HCT116 (cell line): ENCODE measurements around the gene DHRS4. TPM values are rescaled to one million over a fixed set of nuclear protein-coding genes. Genes with fewer than 3 reads are reported as not detected.
"Not testable (repeated sequence)": the region's sequence is repeated elsewhere in the genome, so short reads cannot be mapped to it uniquely, and the experiment has no call there.

ENCODE experiments used
- ATAC-seq: fragments of 200-7000 bp; cut with Tn5 transposase; 2 replicates; pipeline ENCODE4 v1.9.1; 2020; ENCODE audit warnings: mild to moderate bottlenecking, moderate library complexity
- BruUV-seq: library from RNA; stranded (reverse); fragments of 400-500 nt; replicated peaks from 2 replicates; lab custom pipeline; 2021; lab: Mats Ljungman, UMichigan
- CTCF ChIA-PET: fragments of 300-600 bp; sonication (Branson Sonifier 250); formaldehyde crosslinking; loops from one replicate; lab custom pipeline; 2021; ENCODE audit warnings: antibody characterized with exemption; lab: Charles Lee
- POLR2A ChIA-PET: fragments of 300-600, 350-600 bp; sonication (Branson Sonifier 250); formaldehyde crosslinking; loops from one replicate; lab custom pipeline; 2021; ENCODE audit warnings: antibody characterized with exemption; lab: Charles Lee
- RAD21 ChIA-PET, 2 experiments: fragments of 300-600 bp; sonication (Branson Sonifier 250); formaldehyde crosslinking; loops; one replicate each; lab custom pipeline; 2023; ENCODE audit warnings: low total read pairs in 2 of 2; ENCODE audit not compliant: uncharacterized antibody in 2 of 2, unreplicated experiment in 2 of 2, low non-redundant PET in 1 of 2; lab: Charles Lee
- DNase-seq: peaks from one replicate; pipeline ENCODE4 v3.0.0-alpha.2; 2010; ENCODE audit warnings: low read depth, low spot score
- H2AFZ ChIP-seq: fragments of 200-600 bp; shearing (Covaris generic), sonication (generic); 2 replicates; pipeline ENCODE4 v1.6.1; 2017; ENCODE audit warnings: low read depth, mixed run types, mixed read lengths, antibody characterized with exemption, low read length; ENCODE audit not compliant: poor library complexity, severe bottlenecking
- H3K27ac ChIP-seq: 2 replicates; pipeline ENCODE4 v1.5.1; 2012; ENCODE audit warnings: low read depth, low read length
- H3K27me3 ChIP-seq: fragments of 200-600 bp; sonication (generic); 2 replicates; pipeline ENCODE4 v1.6.1; 2016; ENCODE audit warnings: mixed run types, low read length, mixed read lengths; ENCODE audit not compliant: insufficient read depth
- H3K36me3 ChIP-seq, 2 experiments: fragments of 200-500 bp in 1 of 2; fragments of 200-600 bp in 1 of 2; sonication (Bioruptor generic) in 1 of 2; sonication (generic) in 1 of 2; 2 replicates each; pipeline versions ENCODE4 v1.5.1 to v1.6.1; 2014 to 2016; ENCODE audit warnings: low read length in 2 of 2, inconsistent platforms in 1 of 2, mixed read lengths in 1 of 2, mixed run types in 1 of 2; ENCODE audit not compliant: insufficient read depth in 2 of 2, control insufficient read depth in 1 of 2
- H3K4me1 ChIP-seq, 2 experiments: fragments of 200-600 bp in 1 of 2; sonication (generic) in 1 of 2; 2 replicates each; pipeline versions ENCODE4 v1.5.1 to v1.6.1; 2012 to 2017; ENCODE audit warnings: low read length in 2 of 2, inconsistent platforms in 1 of 2, mild to moderate bottlenecking in 1 of 2, mixed read lengths in 1 of 2, mixed run types in 1 of 2, moderate library complexity in 1 of 2; ENCODE audit not compliant: insufficient read depth in 2 of 2, control insufficient read depth in 1 of 2
- H3K4me2 ChIP-seq: fragments of 200-600 bp; sonication (generic); 2 replicates; pipeline ENCODE4 v1.6.1; 2017; ENCODE audit warnings: mixed run types, low read length, mixed read lengths
- H3K4me3 ChIP-seq, 2 experiments: fragments of 200-600 bp in 1 of 2; sonication (generic) in 1 of 2; replicated peaks in 1 of 2; 2 replicates each; pipeline ENCODE4 v1.5.1; 2011 to 2016; ENCODE audit warnings: low read length in 2 of 2, control low read depth in 1 of 2, low read depth in 1 of 2, mild to moderate bottlenecking in 1 of 2, mixed read lengths in 1 of 2, mixed run types in 1 of 2
- H3K79me2 ChIP-seq: fragments of 200-600 bp; sonication (generic); 2 replicates; pipeline ENCODE4 v1.6.1; 2017; ENCODE audit warnings: mild to moderate bottlenecking, mixed run types, low read length, moderate library complexity, mixed read lengths; ENCODE audit not compliant: insufficient read depth
- H3K9ac ChIP-seq: fragments of 200-600 bp; sonication (generic); 2 replicates; pipeline ENCODE4 v1.6.1; 2016; ENCODE audit warnings: low read length, mixed read lengths
- H3K9me2 ChIP-seq: fragments of 200-600 bp; sonication (generic), shearing (Covaris generic); 2 replicates; pipeline ENCODE4 v1.6.1; 2017; ENCODE audit warnings: mixed run types, mild to moderate bottlenecking, moderate library complexity; ENCODE audit not compliant: insufficient read depth
- H3K9me3 ChIP-seq, 2 experiments: fragments of 200-500 bp in 1 of 2; fragments of 200-600 bp in 1 of 2; sonication (Bioruptor generic) in 1 of 2; sonication (generic) in 1 of 2; 2 replicates each; pipeline ENCODE4 v1.6.1; 2014 to 2017; ENCODE audit warnings: low read length in 2 of 2, mixed read lengths in 2 of 2, inconsistent platforms in 1 of 2, low read depth in 1 of 2, mild to moderate bottlenecking in 1 of 2, mixed run types in 1 of 2, moderate library complexity in 1 of 2; ENCODE audit not compliant: control insufficient read depth in 1 of 2, insufficient read depth in 1 of 2
- H4K20me1 ChIP-seq: fragments of 200-600 bp; sonication (generic), shearing (Covaris generic); 2 replicates; pipeline ENCODE4 v1.6.1; 2017; ENCODE audit warnings: mixed run types, mild to moderate bottlenecking, moderate library complexity; ENCODE audit not compliant: insufficient read depth
- intact Hi-C: fragments of 100-400 bp; cut with micrococcal nuclease; formaldehyde crosslinking; loops from 2 replicates; pipeline ENCODE4 v1.10.0; 2022
- total RNA-seq: library from RNA; stranded (reverse); gene quantifications from one replicate; pipeline ENCODE4 v1.2.1, GENCODE V29; 2021; ENCODE audit not compliant: unreplicated experiment

DHRS4 gene
- total RNA-seq, 1 experiment from 2014 or later: 21.8 TPM

DNA sequence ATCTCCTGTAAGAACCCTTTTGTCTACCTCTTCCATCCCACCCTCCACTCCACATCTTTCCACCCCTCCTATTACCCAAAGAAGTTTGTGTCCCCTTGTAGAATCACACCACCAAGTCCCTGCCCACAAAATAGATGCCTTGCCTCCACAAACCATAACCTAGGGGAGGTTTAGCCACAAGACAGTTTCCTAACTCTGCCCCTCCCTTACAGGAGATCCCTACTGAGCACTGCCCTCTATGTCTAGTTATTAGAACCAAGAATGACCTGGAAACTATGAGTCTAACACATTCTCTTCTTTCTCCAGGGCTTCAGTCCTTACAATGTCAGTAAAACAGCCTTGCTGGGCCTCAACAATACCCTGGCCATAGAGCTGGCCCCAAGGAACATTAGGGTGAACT, 47.5 kb downstream of the DHRS4 start:
- H3K9ac ChIP-seq, H2AFZ ChIP-seq, RAD21 ChIA-PET, H3K36me3 ChIP-seq, H3K27me3 ChIP-seq, BruUV-seq, H3K79me2 ChIP-seq, H3K4me1 ChIP-seq, H3K4me3 ChIP-seq, POLR2A ChIA-PET, DNase-seq, H3K4me2 ChIP-seq, ATAC-seq, H3K9me3 ChIP-seq, H3K9me2 ChIP-seq, CTCF ChIA-PET, H4K20me1 ChIP-seq, intact Hi-C loops, H3K27ac ChIP-seq: not testable (repeated sequence)

- H3K36me3 ChIP-seq, CTCF ChIA-PET, DNase-seq, H3K4me1 ChIP-seq, H3K27ac ChIP-seq, intact Hi-C loops, H2AFZ ChIP-seq, POLR2A ChIA-PET, RAD21 ChIA-PET, ATAC-seq, H3K27me3 ChIP-seq, H3K9ac ChIP-seq, BruUV-seq, H3K4me2 ChIP-seq, H3K79me2 ChIP-seq, H3K9me3 ChIP-seq, H4K20me1 ChIP-seq, H3K9me2 ChIP-seq, H3K4me3 ChIP-seq: not testable (repeated sequence)
Observed at GRCh38 chr14:24001679-24002078, 48.1 kb downstream of the DHRS4 start.

DNA sequence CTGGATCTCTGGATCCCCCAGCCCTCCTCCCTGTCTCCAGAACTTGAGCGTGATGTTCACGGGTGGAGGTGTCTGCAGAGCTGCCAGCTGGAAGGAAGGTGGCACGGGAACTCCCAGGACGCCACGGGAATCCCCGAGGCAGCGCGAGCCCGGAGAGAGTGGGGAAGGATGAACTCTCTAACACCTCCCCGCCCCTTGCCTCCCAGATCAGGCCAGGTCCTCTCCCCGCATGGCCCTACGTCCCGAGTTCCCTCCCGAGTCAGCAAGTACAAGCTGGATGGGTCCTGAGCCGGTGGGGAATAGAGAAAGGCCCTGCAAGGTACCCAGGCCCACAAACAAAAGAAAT, 52.9 kb downstream of the DHRS4 start:
- H3K4me2 ChIP-seq, H3K27me3 ChIP-seq, DNase-seq, CTCF ChIA-PET, H3K9me3 ChIP-seq, H3K36me3 ChIP-seq, H4K20me1 ChIP-seq, H3K9me2 ChIP-seq, POLR2A ChIA-PET, H3K9ac ChIP-seq, RAD21 ChIA-PET, intact Hi-C loops, H2AFZ ChIP-seq, H3K4me1 ChIP-seq, H3K27ac ChIP-seq, H3K4me3 ChIP-seq, H3K79me2 ChIP-seq, BruUV-seq: not testable (repeated sequence)
- peak; percentile 27; the same call in 1 of the 2 replicates for ATAC-seq

GRCh38 chr14:24006817-24007652, 53.5 kb downstream of the DHRS4 start:
- POLR2A ChIA-PET, intact Hi-C loops, H3K9me2 ChIP-seq, H4K20me1 ChIP-seq, H2AFZ ChIP-seq, DNase-seq, H3K27me3 ChIP-seq, CTCF ChIA-PET, RAD21 ChIA-PET, H3K79me2 ChIP-seq, H3K9ac ChIP-seq, BruUV-seq, H3K36me3 ChIP-seq, H3K9me3 ChIP-seq, H3K27ac ChIP-seq, H3K4me3 ChIP-seq, H3K4me2 ChIP-seq, H3K4me1 ChIP-seq: not testable (repeated sequence)
- peak; percentile 75 for ATAC-seq
